NB4 (cell line): Measurements from ENCODE around the gene WARS2.

Experiments used
- DNase-seq: peaks from one replicate; pipeline ENCODE4 v3.0.0; 2010; ENCODE audit warnings: low read depth
- H3K4me3 ChIP-seq: one replicate; pipeline ENCODE4 v1.5.1; 2011; ENCODE audit warnings: mild to moderate bottlenecking, low read depth, low read length, moderate library complexity
- CTCF ChIP-seq: IDR thresholded peaks from one replicate; pipeline ENCODE4 v1.5.1; 2012; ENCODE audit warnings: low read depth, low read length
- MYC ChIP-seq: IDR thresholded peaks from 2 replicates; pipeline ENCODE4 v1.6.1; 2011; ENCODE audit warnings: low read depth, low read length
- POLR2A ChIP-seq: IDR thresholded peaks from 2 replicates; pipeline ENCODE4 v1.6.1; 2011; ENCODE audit warnings: mild to moderate bottlenecking; ENCODE audit not compliant: insufficient read length; ENCODE audit errors: extremely low read depth
- TF ChIP-seq, protein P1 (sequence below): IDR thresholded peaks from 2 replicates; pipeline ENCODE4 v1.6.1; 2011; ENCODE audit warnings: low read depth, low read length

The WARS2 gene

DNA sequence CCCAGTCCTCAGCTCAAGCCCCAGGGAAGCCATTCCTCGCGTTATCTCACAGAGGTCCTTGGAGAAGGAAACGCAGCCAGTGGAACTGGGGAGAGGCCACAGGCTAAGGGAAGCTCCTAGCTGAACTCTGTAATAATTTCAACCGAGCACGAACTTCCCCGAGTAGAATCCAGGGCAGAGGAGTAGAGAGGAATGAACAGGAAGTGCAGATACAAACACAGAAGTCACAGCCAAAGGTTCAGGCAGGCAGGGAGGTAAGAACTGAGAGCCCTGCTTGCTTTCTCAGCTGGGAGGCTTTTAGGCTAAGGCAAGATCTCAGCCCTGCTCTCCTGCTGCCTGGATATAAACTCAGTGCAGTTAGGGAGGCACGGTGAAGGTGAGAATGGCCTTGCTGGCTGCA, 23.7 kb downstream of the WARS2 start:
- no peak overlapping the region for H3K4me3 ChIP-seq
- TF ChIP-seq, protein P1, sequence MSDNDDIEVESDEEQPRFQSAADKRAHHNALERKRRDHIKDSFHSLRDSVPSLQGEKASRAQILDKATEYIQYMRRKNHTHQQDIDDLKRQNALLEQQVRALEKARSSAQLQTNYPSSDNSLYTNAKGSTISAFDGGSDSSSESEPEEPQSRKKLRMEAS, result no peak
- TF ChIP-seq MYC, result no peak
- TF ChIP-seq POLR2A, result no peak
- TF ChIP-seq CTCF, result no peak
- no peak for DNase-seq

DNA sequence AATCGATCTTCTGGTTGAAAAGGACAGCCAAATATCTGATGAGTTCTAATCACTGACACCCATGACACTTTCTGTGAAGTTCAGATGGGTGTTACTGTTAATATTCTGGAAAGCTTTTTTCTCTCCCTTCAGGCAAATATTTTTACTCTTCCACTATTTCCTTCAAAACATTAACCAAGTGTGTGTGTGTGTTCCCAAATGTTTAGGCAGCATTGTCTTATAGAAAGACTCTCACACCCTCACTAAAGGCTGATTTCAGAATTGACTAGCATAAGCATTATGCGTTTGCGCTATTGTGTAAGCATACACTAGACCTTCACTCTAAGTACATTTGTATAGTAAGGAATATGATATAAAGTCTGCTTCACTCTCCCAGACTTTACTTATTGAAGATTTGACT, 24.7 kb downstream of the WARS2 start:
- TF ChIP-seq MYC (no peak), CTCF (no peak), POLR2A (no peak)
- TF ChIP-seq, protein P1, result no peak
- no peak for DNase-seq
- no peak overlapping the region for H3K4me3 ChIP-seq

- no peak overlapping the region for H3K4me3 ChIP-seq
- DNase-seq, result no peak
- TF ChIP-seq, protein P1, result no peak
- TF ChIP-seq MYC (no peak), CTCF (no peak), POLR2A (no peak)
Measured at GRCh38 chr1:119115311-119115710, 25.1 kb downstream of the WARS2 start.

GRCh38 chr1:119114786-119115185, 25.7 kb downstream of the WARS2 start:
- DNase-seq, result no peak
- no peak overlapping the region for H3K4me3 ChIP-seq
- TF ChIP-seq POLR2A, result no peak
- TF ChIP-seq CTCF, result no peak

GRCh38 chr1:119112791-119113190, 27.7 kb downstream of the WARS2 start:
- no peak overlapping the region for H3K4me3 ChIP-seq
- no peak for TF ChIP-seq POLR2A
- TF ChIP-seq, protein P1, result no peak
- TF ChIP-seq CTCF, result no peak
- no peak for TF ChIP-seq MYC
- no peak for DNase-seq

DNA sequence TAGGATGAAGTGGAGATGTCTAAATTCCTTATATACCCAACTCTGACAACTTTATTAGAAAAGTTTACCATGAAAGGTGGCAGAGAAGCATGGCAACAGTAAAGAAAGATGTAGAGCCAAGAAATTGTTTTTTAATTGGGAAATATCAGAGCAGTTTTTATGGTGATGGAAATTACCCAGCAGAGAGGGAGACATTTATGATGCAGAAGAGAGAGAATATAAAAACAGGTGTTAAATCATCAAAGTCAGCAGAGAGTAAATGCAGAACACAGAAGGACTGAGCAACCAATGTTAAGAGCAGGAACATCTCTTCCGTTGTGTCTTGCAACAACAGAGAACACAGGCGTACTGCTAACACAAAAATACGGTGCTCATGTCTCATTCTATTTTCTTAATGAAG, 28.2 kb downstream of the WARS2 start:
- TF ChIP-seq POLR2A (no peak), CTCF (no peak), MYC (no peak)
- TF ChIP-seq, protein P1, result no peak
- DNase-seq, result no peak

More for the DNA sequence above, 28.2 kb downstream of the WARS2 start:
- H3K4me3 ChIP-seq, result no peak overlapping the region
